Body of pancreas (tissue), 4 donors: ENCODE data around the gene TUFT1.

Source experiments
- CTCF ChIP-seq, 7 experiments: fragments of 450-650 bp in 4 of 7; fragments of 200-600 bp in 3 of 7; sonication (generic) in 3 of 7; IDR thresholded peaks; one replicate each; pipeline ENCODE4 v1.5.1; 2016 to 2019; ENCODE audit warnings: antibody characterized with exemption in 7 of 7
- POLR2A ChIP-seq, 3 donors: fragments of 450-650 bp; IDR thresholded peaks; one replicate each; pipeline ENCODE4 v1.6.1; 2016; ENCODE audit warnings: antibody characterized with exemption in 3 of 3, mild to moderate bottlenecking in 2 of 3

GRCh38 chr1:151509350-151510019 lies 30.6 kb upstream of the TUFT1 start:
- no peak for TF ChIP-seq CTCF (IDR thresholded peaks at IDR 0.05)
- no peak for TF ChIP-seq POLR2A (IDR thresholded peaks at IDR 0.05)
